Nephron (organoid): ENCODE results near the gene TCF4.

Experiments
- H3K27ac Mint-ChIP-seq, 3 experiments: 2 replicates each; pipeline ENCODE4 v1.8.0; 2020; ENCODE audit warnings: mixed read lengths in 3 of 3, mild to moderate bottlenecking in 2 of 3, moderate library complexity in 1 of 3
- H3K27me3 Mint-ChIP-seq: 2 replicates; pipeline ENCODE4 v1.8.0; 2021; ENCODE audit warnings: low read depth, mild to moderate bottlenecking, moderate library complexity, mixed read lengths
- H3K36me3 Mint-ChIP-seq: 2 replicates; pipeline ENCODE4 v1.8.0; 2020; ENCODE audit warnings: low read depth, mixed read lengths
- H3K4me1 Mint-ChIP-seq: 2 replicates; pipeline ENCODE4 v1.8.0; 2020; ENCODE audit warnings: mixed read lengths
- H3K4me3 Mint-ChIP-seq, 3 experiments: 2 replicates each; pipeline ENCODE4 v1.8.0; 2020; ENCODE audit warnings: mild to moderate bottlenecking in 3 of 3, mixed read lengths in 3 of 3, moderate library complexity in 2 of 3
- H3K9me3 Mint-ChIP-seq: 2 replicates; pipeline ENCODE4 v1.8.0; 2020; ENCODE audit warnings: mixed read lengths
- TF ChIP-seq, protein P1 (sequence below), 3 experiments: fragments of 200-600 bp; sonication (generic); IDR thresholded peaks; one replicate each; pipeline ENCODE4 v1.5.0; 2021; ENCODE audit warnings: antibody characterized with exemption in 3 of 3; ENCODE audit not compliant: unreplicated experiment in 3 of 3

TCF4 gene

GRCh38 chr18:55421615-55422419 is 166.2 kb downstream of the TCF4 start:
- Mint-ChIP-seq H3K4me3 (peak overlapping the region in 2 of 3 experiments; percentile 37 to 83), H3K9me3 (no peaks in the 10 kb centered on the region), H3K27me3 (peaks cover 3% of the 10 kb centered on the region), H3K27ac (peak overlapping the region; percentile 34 to 84 (median 49)), H3K36me3 (no peaks in the 10 kb centered on the region), H3K4me1 (peaks cover 73% of the 10 kb centered on the region)
- TF ChIP-seq, protein P1, sequence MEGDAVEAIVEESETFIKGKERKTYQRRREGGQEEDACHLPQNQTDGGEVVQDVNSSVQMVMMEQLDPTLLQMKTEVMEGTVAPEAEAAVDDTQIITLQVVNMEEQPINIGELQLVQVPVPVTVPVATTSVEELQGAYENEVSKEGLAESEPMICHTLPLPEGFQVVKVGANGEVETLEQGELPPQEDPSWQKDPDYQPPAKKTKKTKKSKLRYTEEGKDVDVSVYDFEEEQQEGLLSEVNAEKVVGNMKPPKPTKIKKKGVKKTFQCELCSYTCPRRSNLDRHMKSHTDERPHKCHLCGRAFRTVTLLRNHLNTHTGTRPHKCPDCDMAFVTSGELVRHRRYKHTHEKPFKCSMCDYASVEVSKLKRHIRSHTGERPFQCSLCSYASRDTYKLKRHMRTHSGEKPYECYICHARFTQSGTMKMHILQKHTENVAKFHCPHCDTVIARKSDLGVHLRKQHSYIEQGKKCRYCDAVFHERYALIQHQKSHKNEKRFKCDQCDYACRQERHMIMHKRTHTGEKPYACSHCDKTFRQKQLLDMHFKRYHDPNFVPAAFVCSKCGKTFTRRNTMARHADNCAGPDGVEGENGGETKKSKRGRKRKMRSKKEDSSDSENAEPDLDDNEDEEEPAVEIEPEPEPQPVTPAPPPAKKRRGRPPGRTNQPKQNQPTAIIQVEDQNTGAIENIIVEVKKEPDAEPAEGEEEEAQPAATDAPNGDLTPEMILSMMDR (IDR thresholded peaks at IDR 0.05; ENCODE audit: unreplicated experiment in 3 of 3): no peak

- Mint-ChIP-seq H3K4me1 (peaks cover 78% of the 10 kb centered on the region), H3K9me3 (no peaks in the 10 kb centered on the region), H3K4me3 (peak overlapping the region in 2 of 3 experiments; percentile 37 to 83), H3K36me3 (no peaks in the 10 kb centered on the region), H3K27me3 (peaks cover 3% of the 10 kb centered on the region), H3K27ac (peak overlapping the region in 2 of 3 experiments; percentile 62)
- TF ChIP-seq, protein P1 (IDR thresholded peaks at IDR 0.05; ENCODE audit: unreplicated experiment in 3 of 3): no peak
These were observed 166.7 kb downstream of the TCF4 start for GRCh38 chr18:55421308-55421614.

- Mint-ChIP-seq H3K9me3 (no peaks in the 10 kb centered on the region), H3K27ac (peak overlapping the region; percentile 62 to 63 (median 62)), H3K36me3 (no peaks in the 10 kb centered on the region), H3K27me3 (peaks cover 3% of the 10 kb centered on the region), H3K4me1 (peaks cover 79% of the 10 kb centered on the region), H3K4me3 (peak overlapping the region; percentile 16 to 68 (median 27))
- TF ChIP-seq, protein P1 (IDR thresholded peaks at IDR 0.05; ENCODE audit: unreplicated experiment in 3 of 3): no peak
These were observed 167.2 kb downstream of the TCF4 start for GRCh38 chr18:55420665-55421307.

DNA sequence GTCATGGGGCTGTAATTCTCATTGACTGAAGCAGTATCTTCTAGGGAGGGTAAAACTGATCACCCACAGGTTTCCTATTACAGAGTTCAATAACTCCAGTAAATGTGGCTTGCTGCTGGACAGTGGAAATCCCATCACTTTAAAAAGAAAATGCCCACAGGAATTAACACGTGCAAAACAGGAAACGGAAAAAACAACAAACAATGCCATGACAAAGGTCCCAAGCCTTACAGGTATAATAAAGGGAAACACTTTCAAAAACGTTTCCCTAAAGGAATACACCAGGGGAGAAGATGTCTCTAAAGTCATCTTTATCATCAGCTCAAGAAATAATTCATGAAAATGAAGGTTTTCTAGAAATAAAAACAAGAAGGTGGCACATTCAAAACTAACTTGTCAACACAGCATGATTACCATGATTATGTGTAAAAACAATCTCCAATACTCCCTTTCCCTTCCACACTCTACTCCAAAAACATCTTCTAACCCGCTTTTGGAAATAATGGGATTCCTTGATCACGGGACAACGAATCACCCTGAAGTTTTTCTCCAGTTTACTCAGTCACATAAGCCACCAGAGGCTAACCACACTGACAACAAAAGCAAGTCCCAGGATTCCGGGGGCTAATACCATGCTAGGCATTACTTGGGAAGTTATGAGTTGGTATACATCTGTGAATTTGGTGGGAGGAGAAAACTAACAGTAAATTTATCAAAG is 167.9 kb downstream of the TCF4 start:
- peak overlapping the region; percentile 16 to 57 (median 27) for H3K4me3 Mint-ChIP-seq

DNA sequence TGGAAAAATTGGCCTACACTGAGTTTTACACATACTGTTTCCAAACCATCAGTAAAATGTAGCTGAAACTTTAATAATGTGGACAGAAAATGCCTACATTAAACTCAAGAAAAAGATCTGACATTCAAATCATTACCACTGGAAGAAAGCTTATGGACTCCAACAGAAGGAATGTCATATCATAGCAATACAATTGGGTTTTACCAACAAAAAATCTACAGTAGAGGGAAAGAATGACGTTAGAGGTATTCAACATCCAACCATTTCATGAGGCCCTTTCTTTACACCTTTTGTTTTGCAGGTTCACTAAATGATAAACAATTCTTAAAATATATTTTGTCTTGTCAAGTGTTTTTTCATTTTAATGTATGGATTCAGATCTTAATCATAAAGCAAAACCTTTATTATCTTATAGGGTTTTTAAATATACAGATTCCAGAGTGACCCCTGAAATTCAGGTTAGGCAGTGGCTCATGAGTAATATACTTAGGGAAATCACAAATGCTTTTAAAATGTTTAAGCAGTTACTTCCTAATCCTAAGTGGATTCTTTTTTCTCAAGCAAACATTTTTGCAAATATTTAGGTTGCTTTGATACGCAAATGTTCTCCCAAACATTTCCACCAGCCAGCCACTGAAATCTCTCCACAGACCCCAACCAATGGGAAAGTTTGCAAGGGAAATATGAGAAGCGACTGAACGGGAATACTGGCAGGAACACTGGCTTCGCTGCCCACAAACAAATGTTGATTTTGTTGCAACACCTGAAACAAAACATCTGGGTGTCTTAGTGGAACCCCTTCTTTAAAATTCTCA is 168.7 kb downstream of the TCF4 start:
- Mint-ChIP-seq H3K27ac (peak overlapping the region in 2 of 3 experiments; percentile 62 to 63), H3K4me1 (peaks cover 79% of the 10 kb centered on the region), H3K36me3 (no peaks in the 10 kb centered on the region), H3K27me3 (peaks cover 7% of the 10 kb centered on the region), H3K4me3 (peak overlapping the region in 1 of 3 experiments; percentile 57), H3K9me3 (no peaks in the 10 kb centered on the region)
- TF ChIP-seq, protein P1 (IDR thresholded peaks at IDR 0.05; ENCODE audit: unreplicated experiment in 3 of 3): no peak

More for the DNA sequence above, 167.9 kb downstream of the TCF4 start:
- Mint-ChIP-seq H3K36me3 (no peaks in the 10 kb centered on the region), H3K27ac (peak overlapping the region; percentile 37 to 63 (median 62)), H3K9me3 (no peaks in the 10 kb centered on the region), H3K27me3 (peaks cover 6% of the 10 kb centered on the region), H3K4me1 (peaks cover 80% of the 10 kb centered on the region)
- TF ChIP-seq, protein P1 (IDR thresholded peaks at IDR 0.05; ENCODE audit: unreplicated experiment in 3 of 3): no peak
